IPS-18c (cell line): Measurements from ENCODE around the gene C16orf87.
A peak's percentile ranks its signal among the peaks of the same experiment; 100 is the strongest.
"Not testable (repeated sequence)": the region's sequence is repeated elsewhere in the genome, so short reads cannot be mapped to it uniquely, and the experiment has no call there.

Experiments used
- H3K4me3 ChIP-seq: 2 replicates; pipeline ENCODE4 v1.7.0; 2013; ENCODE audit warnings: low read depth, mild to moderate bottlenecking, low read length, moderate library complexity; ENCODE audit not compliant: insufficient read depth
- H3K9me3 ChIP-seq: one replicate; pipeline ENCODE4 v1.6.1; 2013; ENCODE audit warnings: mild to moderate bottlenecking, low read length, moderate library complexity; ENCODE audit not compliant: control insufficient read depth, insufficient read depth

The C16orf87 gene

GRCh38 chr16:46830902-46831647 lies at the start of gene C16orf87:
C16orf87 (minus strand) TSS chr16:46831180; CDS start chr16:46831149, 31 bp downstream.
- H3K4me3 ChIP-seq = peak within 1 kb of the TSS; percentile 89
- H3K9me3 ChIP-seq = no peaks in the 10 kb centered on the region

GRCh38 chr16:46875243-46875642 lies 44.3 kb upstream of the C16orf87 start:
- no peaks in the 10 kb centered on the region for H3K9me3 ChIP-seq
- no peak overlapping the region for H3K4me3 ChIP-seq

GRCh38 chr16:46873201-46873600 lies 42.2 kb upstream of the C16orf87 start:
- no peak overlapping the region for H3K4me3 ChIP-seq
- no peaks in the 10 kb centered on the region for H3K9me3 ChIP-seq

- H3K9me3 ChIP-seq = no peaks in the 10 kb centered on the region
- H3K4me3 ChIP-seq = no peak overlapping the region
Measured at GRCh38 chr16:46871597-46871996, 40.6 kb upstream of the C16orf87 start.

- H3K4me3 ChIP-seq, H3K9me3 ChIP-seq: not testable (repeated sequence)
Measured at GRCh38 chr16:46868891-46869290, 37.9 kb upstream of the C16orf87 start.

GRCh38 chr16:46867486-46867885 lies 36.5 kb upstream of the C16orf87 start:
- H3K9me3 ChIP-seq, H3K4me3 ChIP-seq: not testable (repeated sequence)

GRCh38 chr16:46866286-46866685 lies 35.3 kb upstream of the C16orf87 start:
- Histone ChIP-seq H3K4me3 (no peak overlapping the region), H3K9me3 (no peaks in the 10 kb centered on the region)

- H3K4me3 ChIP-seq = no peak overlapping the region
- no peaks in the 10 kb centered on the region for H3K9me3 ChIP-seq
Measured at GRCh38 chr16:46862555-46863447, 31.8 kb upstream of the C16orf87 start.

- H3K9me3 ChIP-seq = no peaks in the 10 kb centered on the region
- no peak overlapping the region for H3K4me3 ChIP-seq
Measured at GRCh38 chr16:46859719-46860152, 28.8 kb upstream of the C16orf87 start.

GRCh38 chr16:46858151-46858550 lies 27.2 kb upstream of the C16orf87 start:
- Histone ChIP-seq H3K9me3 (no peaks in the 10 kb centered on the region), H3K4me3 (no peak overlapping the region)

- H3K9me3 ChIP-seq = no peaks in the 10 kb centered on the region
Measured at GRCh38 chr16:46857368-46857945, 26.5 kb upstream of the C16orf87 start.

GRCh38 chr16:46855389-46855788 lies 24.4 kb upstream of the C16orf87 start:
- no peak overlapping the region for H3K4me3 ChIP-seq
- no peaks in the 10 kb centered on the region for H3K9me3 ChIP-seq

More at GRCh38 chr16:46857368-46857945, 26.5 kb upstream of the C16orf87 start:
- no peak overlapping the region for H3K4me3 ChIP-seq

- Histone ChIP-seq H3K4me3 (no peak overlapping the region), H3K9me3 (no peaks in the 10 kb centered on the region)
Measured at GRCh38 chr16:46854846-46855245, 23.9 kb upstream of the C16orf87 start.

GRCh38 chr16:46853713-46854443 lies 22.9 kb upstream of the C16orf87 start:
- no peak overlapping the region for H3K4me3 ChIP-seq
- no peaks in the 10 kb centered on the region for H3K9me3 ChIP-seq

GRCh38 chr16:46852130-46852529 lies 21.1 kb upstream of the C16orf87 start:
- H3K4me3 ChIP-seq = no peak overlapping the region

GRCh38 chr16:46850619-46851555 lies 19.9 kb upstream of the C16orf87 start:
- no peaks in the 10 kb centered on the region for H3K9me3 ChIP-seq
- H3K4me3 ChIP-seq = no peak overlapping the region

More at GRCh38 chr16:46852130-46852529, 21.1 kb upstream of the C16orf87 start:
- H3K9me3 ChIP-seq = no peaks in the 10 kb centered on the region
